HT1080 (cell line): ENCODE results near the gene NEURL3. TPM values are rescaled to one million over a fixed set of nuclear protein-coding genes. Genes with fewer than 3 reads are reported as not detected.

Source experiments
- DNase-seq: peaks from one replicate; pipeline ENCODE4 v3.0.0-alpha.2; 2015; ENCODE audit warnings: low read depth
- total RNA-seq: library from RNA; depleted of rRNA; stranded (reverse); fragments of >200 nt; shearing (Covaris generic); gene quantifications from 2 replicates; pipeline ENCODE4 v1.2.3, GENCODE V29; 2014

NEURL3 gene
- total RNA-seq, 1 experiment from 2014 or later = not detected

DNA sequence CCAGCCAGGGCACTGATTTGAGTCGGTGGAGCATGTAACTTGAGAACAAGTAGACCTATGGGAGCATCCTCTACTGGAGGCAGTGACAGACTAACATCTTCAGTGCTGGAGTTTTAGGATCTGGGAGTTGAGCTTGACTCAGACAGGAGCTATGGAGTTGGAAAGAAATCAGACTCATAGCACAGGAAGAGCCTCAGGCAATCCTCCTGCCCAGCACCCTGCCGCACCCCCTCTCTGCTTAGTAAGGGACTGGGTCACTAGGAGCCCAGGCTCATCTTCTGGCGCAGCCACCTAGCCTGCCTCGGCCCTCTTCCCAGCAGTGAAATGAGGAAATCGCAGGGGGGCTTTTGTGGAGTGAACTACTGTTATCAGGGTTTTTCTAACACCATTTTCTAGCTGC lies 35.0 kb upstream of the NEURL3 start:
- no peak for DNase-seq

DNA sequence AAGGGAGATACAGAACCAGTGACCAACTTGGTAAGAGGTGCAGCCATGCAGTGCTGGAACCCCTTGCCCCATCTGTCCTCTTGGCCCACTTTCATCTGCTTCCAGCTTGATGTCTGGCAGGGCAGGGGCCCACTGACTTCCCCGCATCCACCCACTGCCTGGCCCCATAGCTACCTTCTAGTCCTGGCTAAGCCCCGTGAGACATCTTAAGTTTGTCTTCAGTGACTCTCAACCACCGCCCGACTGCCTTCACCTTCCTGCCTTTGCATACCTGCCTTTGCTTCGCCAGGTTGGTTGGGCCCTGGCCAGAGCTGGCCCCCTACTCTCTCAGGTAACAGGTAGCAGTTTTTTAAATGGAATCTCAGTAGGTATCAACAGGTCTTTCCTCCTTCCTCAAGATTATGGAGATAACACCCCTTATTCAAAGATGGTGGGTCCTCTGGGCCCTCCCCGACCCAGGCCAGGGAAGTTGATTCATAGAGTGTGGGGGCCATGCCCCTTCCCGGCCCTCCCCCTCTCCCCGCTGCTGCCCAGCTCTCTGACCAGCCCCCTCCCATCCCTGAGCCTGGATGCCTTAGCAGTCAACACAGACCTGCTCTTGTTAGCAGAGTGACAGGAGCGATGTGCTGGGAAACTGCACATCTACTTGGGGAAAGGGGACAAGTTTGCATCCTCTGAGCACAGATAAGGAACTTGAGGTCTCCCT lies 34.2 kb upstream of the NEURL3 start:
- DNase-seq = no peak

DNA sequence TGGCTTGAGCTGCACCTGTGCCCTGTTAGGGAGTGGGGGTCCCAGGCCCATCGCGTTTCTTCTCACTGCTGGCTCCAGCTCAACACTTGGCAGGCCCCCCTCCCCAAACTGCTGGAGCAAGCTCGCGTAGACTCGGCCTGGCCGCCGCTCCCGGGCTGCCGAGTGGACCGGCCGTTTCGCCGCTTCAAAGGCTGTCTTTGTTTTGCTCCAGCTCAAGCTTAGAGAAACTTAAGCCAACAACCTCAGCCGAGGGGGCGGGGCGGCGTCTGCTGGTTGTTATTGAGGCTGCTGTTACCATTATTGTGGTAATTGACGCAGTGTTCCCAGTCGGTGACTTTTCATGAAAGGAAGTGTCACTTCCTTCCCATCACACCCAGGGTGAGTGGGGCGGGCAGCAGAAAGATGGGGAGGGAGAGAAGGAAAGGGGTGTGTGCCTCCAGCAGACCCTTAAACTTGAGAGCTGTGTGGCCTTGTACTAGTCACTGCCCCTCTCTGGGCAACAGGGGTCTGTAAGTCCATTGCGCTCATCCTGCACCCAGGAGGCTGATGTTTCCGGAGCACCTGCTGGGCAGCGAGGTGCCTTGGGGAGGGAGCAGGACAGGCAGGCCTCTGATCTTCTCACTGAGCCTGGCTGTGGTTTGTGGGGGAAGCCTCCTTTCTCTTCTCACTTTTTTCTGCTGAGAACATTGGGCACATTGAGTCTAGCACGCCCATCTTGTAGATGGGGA lies 33.5 kb upstream of the NEURL3 start:
- DNase-seq = no peak

GRCh38 chr2:96537734-96538486 lies 32.8 kb upstream of the NEURL3 start:
- no peak for DNase-seq

GRCh38 chr2:96537066-96537733 lies 32.0 kb upstream of the NEURL3 start:
- DNase-seq = peak; percentile 39

- DNase-seq = peak; percentile 58
Measured at GRCh38 chr2:96536445-96537065, 31.4 kb upstream of the NEURL3 start, which contains the start of gene ARID5A. TSS of gene ARID5A (plus strand) at chr2:96536752. CDS start at chr2:96536827, 75 bp downstream.

GRCh38 chr2:96535331-96535730 lies 30.2 kb upstream of the NEURL3 start:
- no peak for DNase-seq

- no peak for DNase-seq
Measured at GRCh38 chr2:96534701-96535181, 29.6 kb upstream of the NEURL3 start.

- no peak for DNase-seq
Measured at GRCh38 chr2:96534141-96534540, 29.0 kb upstream of the NEURL3 start.

GRCh38 chr2:96533292-96534073 lies 28.3 kb upstream of the NEURL3 start:
- no peak for DNase-seq

DNA sequence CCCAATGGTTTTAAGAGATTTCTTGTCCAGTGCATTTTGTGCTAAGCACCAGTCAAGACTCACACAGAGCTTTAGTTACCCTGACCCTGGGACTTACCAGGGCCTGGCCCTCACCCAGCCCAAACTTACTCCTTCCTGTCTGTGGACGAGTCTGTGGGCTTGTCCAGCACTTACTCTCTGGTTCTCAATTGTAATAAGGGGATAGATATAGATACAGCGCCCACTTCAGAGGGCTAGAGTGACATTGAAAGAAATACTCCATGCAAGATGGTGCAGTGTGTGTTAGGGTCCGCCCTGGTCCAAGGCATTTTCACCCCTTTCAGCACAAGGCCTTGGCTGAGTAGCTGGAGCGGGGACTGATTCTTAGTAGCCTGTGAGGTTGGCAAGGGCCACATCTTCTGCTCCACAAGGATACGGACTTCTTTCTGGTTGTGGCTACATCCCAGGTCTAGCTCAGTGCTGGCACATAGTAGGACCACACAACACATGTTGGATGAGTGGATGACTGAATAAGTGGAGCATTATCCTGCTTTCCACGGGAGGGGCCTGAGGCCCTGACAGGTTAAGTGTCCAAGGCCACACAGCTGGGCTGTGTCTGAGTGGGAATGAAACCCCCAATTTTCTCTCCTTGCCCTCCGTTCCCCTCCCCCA lies 27.6 kb upstream of the NEURL3 start:
- DNase-seq = no peak

DNA sequence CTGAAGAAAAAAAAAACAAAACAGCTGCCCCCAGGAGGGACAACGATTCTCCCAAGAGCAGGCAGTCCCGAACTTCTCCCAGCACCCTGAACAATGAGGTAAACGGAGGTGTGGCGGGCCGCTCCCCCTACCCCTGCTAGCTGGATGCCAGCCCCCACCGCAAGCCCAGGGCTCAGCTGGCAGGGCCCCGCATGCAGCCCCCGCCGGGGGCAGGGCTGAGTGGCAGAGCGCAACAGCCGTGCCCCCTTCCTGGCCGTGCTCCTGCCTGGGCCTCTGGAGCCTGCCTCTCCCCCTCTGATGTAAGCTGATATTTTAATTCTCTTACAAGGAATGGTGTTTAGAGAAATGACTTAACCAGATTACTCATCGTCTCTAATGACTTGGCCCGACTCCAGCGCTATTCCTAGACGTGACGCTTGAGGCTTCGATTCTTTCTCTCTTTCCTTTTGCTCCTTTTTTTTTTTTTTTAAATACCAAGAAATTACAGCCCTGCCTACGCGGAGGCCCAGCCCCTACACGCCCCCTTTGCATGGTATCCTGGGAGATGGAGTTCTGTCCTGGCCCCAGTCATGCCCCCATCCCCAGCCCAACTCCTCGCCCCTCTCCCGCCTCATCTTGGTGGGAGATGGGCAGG lies 26.8 kb upstream of the NEURL3 start:
- peak; percentile 96 for DNase-seq

DNA sequence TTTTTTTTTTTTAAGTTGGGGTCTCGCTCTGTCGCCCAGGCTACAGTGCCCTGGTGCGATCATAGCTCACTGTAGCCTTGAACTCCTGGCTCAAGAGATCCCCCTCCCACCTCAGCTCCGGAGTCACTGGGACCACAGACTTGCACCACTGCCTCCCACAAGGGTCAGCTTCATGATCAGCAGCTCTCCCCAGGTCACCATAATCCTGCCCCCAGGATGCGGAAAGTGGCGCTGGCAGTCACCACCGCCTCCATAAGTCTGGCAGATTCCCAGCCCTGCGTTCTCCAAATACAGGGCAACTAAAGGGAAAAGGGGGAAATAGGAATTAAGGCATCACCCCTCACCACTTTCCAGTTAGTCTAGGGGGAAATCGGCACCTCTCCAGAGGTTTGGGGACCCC lies 26.2 kb upstream of the NEURL3 start:
- DNase-seq = no peak

GRCh38 chr2:96530474-96531357 lies 25.6 kb upstream of the NEURL3 start:
- DNase-seq = no peak

- DNase-seq = no peak
Measured at GRCh38 chr2:96530144-96530430, 24.9 kb upstream of the NEURL3 start.

GRCh38 chr2:96529376-96530143 lies 24.4 kb upstream of the NEURL3 start:
- no peak for DNase-seq

DNA sequence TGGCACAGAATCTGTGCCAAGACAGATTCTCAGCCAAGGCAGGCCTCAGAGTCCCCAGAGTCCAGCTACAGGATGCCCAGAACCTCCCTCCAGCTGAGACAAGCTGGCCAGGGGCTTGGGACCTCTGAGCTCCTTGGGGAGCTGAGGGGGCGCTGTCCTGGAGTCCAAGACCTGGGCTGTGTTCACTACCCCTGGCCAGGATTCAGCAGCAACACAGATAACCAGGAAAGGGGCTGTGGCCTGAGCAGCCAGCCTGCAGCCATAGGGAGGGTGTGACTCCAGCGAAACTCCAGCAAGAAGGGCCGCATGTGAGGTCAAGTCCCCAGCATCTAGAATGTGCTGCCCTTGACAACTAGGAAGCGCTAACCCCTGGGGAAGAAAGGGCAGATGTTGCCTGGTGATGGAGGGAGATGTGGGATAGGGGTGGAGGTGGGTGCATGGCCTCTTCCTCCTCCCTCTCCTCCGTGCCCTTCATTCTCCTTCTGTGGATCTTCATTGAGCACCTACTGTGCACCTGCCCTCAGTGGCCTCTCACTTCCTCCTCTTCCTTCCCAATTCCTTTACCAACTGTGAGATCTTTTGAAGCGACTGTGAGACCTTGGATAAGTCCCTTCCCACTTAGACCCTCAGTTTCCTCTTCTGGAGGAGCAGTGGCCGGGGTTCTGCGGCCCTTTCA lies 23.7 kb upstream of the NEURL3 start:
- DNase-seq = no peak
